CD4-positive, alpha-beta T cell treated with Interleukin-15 for 4 hours (primary cell): ENCODE data around the gene MOV10.

Source experiments
- DNase-seq: peaks from one replicate; pipeline ENCODE4 v3.0.0-alpha.2; 2020; ENCODE audit warnings: low spot score

Gene MOV10

GRCh38 chr1:112673592-112674439 lies 643 bp upstream of the MOV10 start:
- peak; percentile 28 for DNase-seq

- peak; percentile 14 for DNase-seq
Measured at GRCh38 chr1:112674986-112675727, 698 bp downstream of the MOV10 start.

- no peak for DNase-seq
Measured at GRCh38 chr1:112675728-112676381, 1.4 kb downstream of the MOV10 start.

GRCh38 chr1:112676543-112676942 lies 2.1 kb downstream of the MOV10 start:
- DNase-seq: no peak

- no peak for DNase-seq
Measured at GRCh38 chr1:112677501-112677900, 3.0 kb downstream of the MOV10 start.

- no peak for DNase-seq
Measured at GRCh38 chr1:112678605-112679004, 4.1 kb downstream of the MOV10 start.

GRCh38 chr1:112685913-112686312 lies 11.5 kb downstream of the MOV10 start:
- DNase-seq: no peak

GRCh38 chr1:112686417-112686816 lies 12.0 kb downstream of the MOV10 start:
- no peak for DNase-seq

GRCh38 chr1:112686835-112687234 lies 12.4 kb downstream of the MOV10 start:
- DNase-seq: no peak

- no peak for DNase-seq
Measured at GRCh38 chr1:112687361-112687760, 12.9 kb downstream of the MOV10 start.

- DNase-seq: no peak
Measured at GRCh38 chr1:112687785-112688496, 13.5 kb downstream of the MOV10 start.

- DNase-seq: no peak
Measured at GRCh38 chr1:112688781-112689193, 14.3 kb downstream of the MOV10 start.

- no peak for DNase-seq
Measured at GRCh38 chr1:112689196-112689841, 14.9 kb downstream of the MOV10 start.

GRCh38 chr1:112689842-112690237 lies 15.4 kb downstream of the MOV10 start:
- DNase-seq: no peak

GRCh38 chr1:112692681-112693080 lies 18.2 kb downstream of the MOV10 start:
- DNase-seq: no peak

GRCh38 chr1:112693821-112694220 lies 19.4 kb downstream of the MOV10 start:
- DNase-seq: no peak

- no peak for DNase-seq
Measured at GRCh38 chr1:112694363-112694929, 20.0 kb downstream of the MOV10 start.

- DNase-seq: no peak
Measured at GRCh38 chr1:112695276-112695675, 20.8 kb downstream of the MOV10 start.

- DNase-seq: no peak
Measured at GRCh38 chr1:112696578-112697314, 22.3 kb downstream of the MOV10 start.

- no peak for DNase-seq
Measured at GRCh38 chr1:112697781-112698201, 23.3 kb downstream of the MOV10 start.
